Gastrocnemius medialis (tissue), 4 donors: ENCODE measurements around the gene OPRL1.

Experiments used
- POLR2A ChIP-seq, 2 donors: fragments of 450-650 bp; IDR thresholded peaks; one replicate each; pipeline ENCODE4 v1.6.1; 2017; ENCODE audit warnings: antibody characterized with exemption in 2 of 2, mild to moderate bottlenecking in 2 of 2, moderate library complexity in 2 of 2
- TF ChIP-seq, protein P1 (sequence below), 5 experiments: fragments of 450-650 bp in 3 of 5; fragments of 200-600 bp in 2 of 5; sonication (generic) in 2 of 5; IDR thresholded peaks in 4 of 5; conservative IDR thresholded peaks in 1 of 5; 1 replicate in 4 of 5; 2 replicates in 1 of 5; pipeline ENCODE4 v1.5.1; 2016 to 2019; ENCODE audit warnings: antibody characterized with exemption in 5 of 5, mild to moderate bottlenecking in 3 of 5, moderate library complexity in 3 of 5

DNA sequence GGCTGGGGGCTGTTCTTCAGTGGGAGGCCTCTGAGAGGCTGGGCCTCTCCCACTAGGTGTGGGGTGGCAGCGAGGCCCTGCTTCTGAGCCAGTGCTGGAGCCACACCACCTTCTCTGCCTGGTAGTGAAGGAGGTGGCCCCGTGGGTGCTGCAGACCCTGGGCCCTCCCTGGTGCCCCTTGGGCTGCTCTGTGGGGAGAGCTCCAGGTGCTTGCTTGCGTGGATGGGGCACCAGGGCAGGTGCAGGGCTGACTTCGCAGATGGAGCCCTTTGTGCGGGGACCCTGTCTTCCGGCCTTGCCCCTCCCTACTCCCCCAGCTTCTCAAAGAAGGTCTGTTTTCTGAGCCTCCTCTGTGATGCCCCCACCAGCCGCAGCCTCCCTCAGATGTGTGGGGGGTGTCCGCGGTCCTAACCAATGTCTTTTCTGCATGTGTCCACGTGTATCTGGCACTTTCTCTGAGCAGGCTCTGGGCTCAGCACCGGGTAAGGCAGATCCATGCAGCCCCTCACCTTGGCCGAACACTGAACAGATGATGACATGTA, 67.1 kb downstream of the OPRL1 start:
- TF ChIP-seq, protein P1, sequence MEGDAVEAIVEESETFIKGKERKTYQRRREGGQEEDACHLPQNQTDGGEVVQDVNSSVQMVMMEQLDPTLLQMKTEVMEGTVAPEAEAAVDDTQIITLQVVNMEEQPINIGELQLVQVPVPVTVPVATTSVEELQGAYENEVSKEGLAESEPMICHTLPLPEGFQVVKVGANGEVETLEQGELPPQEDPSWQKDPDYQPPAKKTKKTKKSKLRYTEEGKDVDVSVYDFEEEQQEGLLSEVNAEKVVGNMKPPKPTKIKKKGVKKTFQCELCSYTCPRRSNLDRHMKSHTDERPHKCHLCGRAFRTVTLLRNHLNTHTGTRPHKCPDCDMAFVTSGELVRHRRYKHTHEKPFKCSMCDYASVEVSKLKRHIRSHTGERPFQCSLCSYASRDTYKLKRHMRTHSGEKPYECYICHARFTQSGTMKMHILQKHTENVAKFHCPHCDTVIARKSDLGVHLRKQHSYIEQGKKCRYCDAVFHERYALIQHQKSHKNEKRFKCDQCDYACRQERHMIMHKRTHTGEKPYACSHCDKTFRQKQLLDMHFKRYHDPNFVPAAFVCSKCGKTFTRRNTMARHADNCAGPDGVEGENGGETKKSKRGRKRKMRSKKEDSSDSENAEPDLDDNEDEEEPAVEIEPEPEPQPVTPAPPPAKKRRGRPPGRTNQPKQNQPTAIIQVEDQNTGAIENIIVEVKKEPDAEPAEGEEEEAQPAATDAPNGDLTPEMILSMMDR (IDR thresholded peaks at IDR 0.05 in 4 of 5, conservative IDR thresholded peaks at IDR 0.05 in 1 of 5) = no peak
- TF ChIP-seq POLR2A (IDR thresholded peaks at IDR 0.05) = no peak
